ENCODE data around the gene PKDCC. TPM values are rescaled to one million over a fixed set of nuclear protein-coding genes. Genes with fewer than 3 reads are reported as not detected.

Gene PKDCC
- total RNA-seq, 1 donor from 2014 or later, result 42.2 TPM

GRCh38 chr2:42102024-42102590, 54.3 kb downstream of the PKDCC start:
- Mint-ChIP-seq H3K4me1 (ENCODE audit: unreplicated experiment) (peaks cover 18% of the 10 kb centered on the region), H3K27ac (ENCODE audit: unreplicated experiment) (peak overlapping the region; percentile 76), H3K4me3 (ENCODE audit: unreplicated experiment) (peak overlapping the region; percentile 8), H3K27me3 (ENCODE audit: unreplicated experiment) (no peaks in the 10 kb centered on the region), H3K36me3 (ENCODE audit: unreplicated experiment) (no peaks in the 10 kb centered on the region), H3K9me3 (ENCODE audit: unreplicated experiment) (no peaks in the 10 kb centered on the region)
- DNase-seq (ENCODE audit: extremely low spot score, unreplicated experiment), result no peak
- TF ChIP-seq CTCF (IDR thresholded peaks at IDR 0.05), result no peak

- H3K4me3 Mint-ChIP-seq (ENCODE audit: unreplicated experiment), result no peak overlapping the region
- H3K27ac Mint-ChIP-seq (ENCODE audit: unreplicated experiment), result peak overlapping the region; percentile 78
- no peaks in the 10 kb centered on the region for H3K27me3 Mint-ChIP-seq (ENCODE audit: unreplicated experiment)
- DNase-seq (ENCODE audit: extremely low spot score, unreplicated experiment), result no peak
- TF ChIP-seq CTCF (IDR thresholded peaks at IDR 0.05), result no peak
- H3K4me1 Mint-ChIP-seq (ENCODE audit: unreplicated experiment), result peaks cover 18% of the 10 kb centered on the region
- no peaks in the 10 kb centered on the region for H3K9me3 Mint-ChIP-seq (ENCODE audit: unreplicated experiment)
- H3K36me3 Mint-ChIP-seq (ENCODE audit: unreplicated experiment), result no peaks in the 10 kb centered on the region
Observed at GRCh38 chr2:42102591-42103450, 55.0 kb downstream of the PKDCC start.

- Mint-ChIP-seq H3K36me3 (ENCODE audit: unreplicated experiment) (no peaks in the 10 kb centered on the region), H3K27ac (ENCODE audit: unreplicated experiment) (peak overlapping the region; percentile 42), H3K4me3 (ENCODE audit: unreplicated experiment) (no peak overlapping the region), H3K27me3 (ENCODE audit: unreplicated experiment) (no peaks in the 10 kb centered on the region), H3K4me1 (ENCODE audit: unreplicated experiment) (peaks cover 13% of the 10 kb centered on the region), H3K9me3 (ENCODE audit: unreplicated experiment) (no peaks in the 10 kb centered on the region)
- DNase-seq (ENCODE audit: extremely low spot score, unreplicated experiment), result no peak
- no peak for TF ChIP-seq CTCF (IDR thresholded peaks at IDR 0.05)
Observed at GRCh38 chr2:42103829-42104228, 56.0 kb downstream of the PKDCC start.

- Mint-ChIP-seq H3K4me1 (ENCODE audit: unreplicated experiment) (peaks cover 13% of the 10 kb centered on the region), H3K27ac (ENCODE audit: unreplicated experiment) (no peak overlapping the region), H3K36me3 (ENCODE audit: unreplicated experiment) (no peaks in the 10 kb centered on the region), H3K9me3 (ENCODE audit: unreplicated experiment) (no peaks in the 10 kb centered on the region), H3K27me3 (ENCODE audit: unreplicated experiment) (no peaks in the 10 kb centered on the region), H3K4me3 (ENCODE audit: unreplicated experiment) (no peak overlapping the region)
- no peak for TF ChIP-seq CTCF (IDR thresholded peaks at IDR 0.05)
- no peak for DNase-seq (ENCODE audit: extremely low spot score, unreplicated experiment)
Observed at GRCh38 chr2:42104621-42105020, 56.8 kb downstream of the PKDCC start.

All from osteocyte (in vitro differentiated cells).